ENCODE measurements around the gene SLC6A17.

SLC6A17 gene

GRCh38 chr1:110227774-110228173 lies 77.5 kb downstream of the SLC6A17 start:
- peaks cover 9% of the 10 kb centered on the region for H3K36me3 ChIP-seq

GRCh38 chr1:110228381-110228780 lies 78.1 kb downstream of the SLC6A17 start:
- peaks cover 28 to 43% of the 10 kb centered on the region in 2 experiments for H3K4me1 ChIP-seq (ENCODE audit: control insufficient read depth in 1 of 2, insufficient read depth in 1 of 2, low read depth in 1 of 2, low read length in 1 of 2)
- H3K27ac ChIP-seq = no peak overlapping the region
- H3K4me3 ChIP-seq (ENCODE audit: low read depth in 1 of 2, low read length in 1 of 2) = no peak overlapping the region
- no peaks in the 10 kb centered on the region for H3K27me3 ChIP-seq
- no peak for TF ChIP-seq CTCF (IDR thresholded peaks at IDR 0.05)
- no peaks in the 10 kb centered on the region for H3K9me3 ChIP-seq
- H3K36me3 ChIP-seq = peaks cover 5% of the 10 kb centered on the region

More at GRCh38 chr1:110227774-110228173, 77.5 kb downstream of the SLC6A17 start:
- Histone ChIP-seq H3K9me3 (no peaks in the 10 kb centered on the region), H3K27ac (no peak overlapping the region), H3K4me1 (ENCODE audit: control insufficient read depth in 1 of 2, insufficient read depth in 1 of 2, low read depth in 1 of 2, low read length in 1 of 2) (peaks cover 22 to 37% of the 10 kb centered on the region in 2 experiments), H3K27me3 (no peaks in the 10 kb centered on the region), H3K4me3 (ENCODE audit: low read depth in 1 of 2, low read length in 1 of 2) (no peak overlapping the region)
- TF ChIP-seq CTCF (IDR thresholded peaks at IDR 0.05) = no peak

GRCh38 chr1:110228869-110229268 lies 78.6 kb downstream of the SLC6A17 start:
- Histone ChIP-seq H3K9me3 (no peaks in the 10 kb centered on the region), H3K27me3 (no peaks in the 10 kb centered on the region), H3K27ac (peak overlapping the region; percentile 13), H3K36me3 (no peaks in the 10 kb centered on the region), H3K4me3 (ENCODE audit: low read depth in 1 of 2, low read length in 1 of 2) (no peak overlapping the region), H3K4me1 (ENCODE audit: control insufficient read depth in 1 of 2, insufficient read depth in 1 of 2, low read depth in 1 of 2, low read length in 1 of 2) (peaks cover 33 to 48% of the 10 kb centered on the region in 2 experiments)
- no peak for TF ChIP-seq CTCF (IDR thresholded peaks at IDR 0.05)

GRCh38 chr1:110229348-110230001 lies 79.2 kb downstream of the SLC6A17 start:
- no peak for TF ChIP-seq CTCF (IDR thresholded peaks at IDR 0.05)
- Histone ChIP-seq H3K4me1 (ENCODE audit: control insufficient read depth in 1 of 2, insufficient read depth in 1 of 2, low read depth in 1 of 2, low read length in 1 of 2) (peaks cover 39 to 54% of the 10 kb centered on the region in 2 experiments), H3K4me3 (ENCODE audit: low read depth in 1 of 2, low read length in 1 of 2) (peak overlapping the region; percentile 8 to 28), H3K9me3 (no peaks in the 10 kb centered on the region), H3K36me3 (no peaks in the 10 kb centered on the region), H3K27ac (peak overlapping the region; percentile 48), H3K27me3 (no peaks in the 10 kb centered on the region)

GRCh38 chr1:110230381-110231199 lies 80.3 kb downstream of the SLC6A17 start:
- Histone ChIP-seq H3K36me3 (no peaks in the 10 kb centered on the region), H3K4me1 (ENCODE audit: control insufficient read depth in 1 of 2, insufficient read depth in 1 of 2, low read depth in 1 of 2, low read length in 1 of 2) (peaks cover 47 to 65% of the 10 kb centered on the region in 2 experiments)
- TF ChIP-seq CTCF (IDR thresholded peaks at IDR 0.05) = no peak

More at GRCh38 chr1:110230381-110231199, 80.3 kb downstream of the SLC6A17 start:
- no peak overlapping the region for H3K27ac ChIP-seq
- H3K4me3 ChIP-seq (ENCODE audit: low read depth in 1 of 2, low read length in 1 of 2) = peak overlapping the region in 1 of 2 experiments; percentile 28
- no peaks in the 10 kb centered on the region for H3K9me3 ChIP-seq
- no peaks in the 10 kb centered on the region for H3K27me3 ChIP-seq
